Activated CD4-positive, alpha-beta T cell treated with anti-CD3 and anti-CD28 coated beads for 4 hours (primary cell): ENCODE measurements around the gene XPC.
"Not testable (repeated sequence)": the region's sequence is repeated elsewhere in the genome, so short reads cannot be mapped to it uniquely, and the experiment has no call there.

Experiments
- DNase-seq, 2 donors: peaks; one replicate each; pipeline ENCODE4 v3.0.0-alpha.2; 2020

XPC gene

GRCh38 chr3:14178247-14179113 lies at the start of gene XPC, which contains the start of gene LSM3:
Gene XPC, minus strand, starts transcription at chr3:14178601. Its CDS starts 33 bp downstream, at chr3:14178568.
Gene LSM3, plus strand, starts transcription at chr3:14178817. Its CDS starts 44 bp downstream, at chr3:14178861.
- peak; percentile 96 to 99 for DNase-seq

DNA sequence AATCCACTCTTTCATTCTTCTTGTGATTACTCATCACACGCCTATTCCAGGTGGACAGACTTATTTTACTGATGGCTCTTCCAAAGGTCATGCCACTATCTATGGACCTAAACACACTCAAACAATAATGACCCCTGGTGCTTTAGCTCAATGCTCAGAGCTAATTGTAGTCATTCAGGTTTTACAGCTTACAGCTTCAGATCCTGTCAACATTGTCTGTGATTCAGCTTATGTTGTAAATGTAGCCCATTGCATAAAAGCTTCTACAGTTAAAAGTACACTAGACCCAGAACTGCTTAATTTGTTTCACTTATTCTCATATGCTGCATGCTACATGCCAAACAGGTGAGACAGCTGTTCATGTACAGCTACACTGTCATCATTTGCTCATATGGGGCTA lies 49.5 kb upstream of the XPC start:
- no peak for DNase-seq

- not testable (repeated sequence) for DNase-seq
Measured at GRCh38 chr3:14226351-14226750, 48.0 kb upstream of the XPC start.

GRCh38 chr3:14225421-14225820 lies 47.0 kb upstream of the XPC start:
- DNase-seq, result no peak

- DNase-seq, result no peak
Measured at GRCh38 chr3:14224895-14225294, 46.5 kb upstream of the XPC start.

DNA sequence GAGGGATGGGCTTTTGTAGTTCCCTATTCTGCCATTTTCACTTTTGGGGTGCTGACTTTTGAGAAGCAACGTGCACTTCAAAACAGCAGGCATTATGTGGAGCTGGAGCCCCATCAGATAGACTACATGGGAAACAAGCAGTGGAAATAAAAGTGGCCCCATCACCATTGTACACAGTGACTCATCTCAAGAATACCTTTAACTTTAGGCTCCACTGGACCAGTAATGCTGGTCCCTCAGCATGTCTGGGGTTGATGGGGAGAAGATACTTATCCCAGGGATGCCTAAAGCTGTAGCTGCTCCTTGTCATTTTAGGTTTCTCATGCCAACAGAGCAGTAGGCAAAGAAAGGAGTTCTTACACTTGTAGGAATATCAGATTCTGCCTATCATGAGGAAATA lies 45.2 kb upstream of the XPC start:
- no peak for DNase-seq

DNA sequence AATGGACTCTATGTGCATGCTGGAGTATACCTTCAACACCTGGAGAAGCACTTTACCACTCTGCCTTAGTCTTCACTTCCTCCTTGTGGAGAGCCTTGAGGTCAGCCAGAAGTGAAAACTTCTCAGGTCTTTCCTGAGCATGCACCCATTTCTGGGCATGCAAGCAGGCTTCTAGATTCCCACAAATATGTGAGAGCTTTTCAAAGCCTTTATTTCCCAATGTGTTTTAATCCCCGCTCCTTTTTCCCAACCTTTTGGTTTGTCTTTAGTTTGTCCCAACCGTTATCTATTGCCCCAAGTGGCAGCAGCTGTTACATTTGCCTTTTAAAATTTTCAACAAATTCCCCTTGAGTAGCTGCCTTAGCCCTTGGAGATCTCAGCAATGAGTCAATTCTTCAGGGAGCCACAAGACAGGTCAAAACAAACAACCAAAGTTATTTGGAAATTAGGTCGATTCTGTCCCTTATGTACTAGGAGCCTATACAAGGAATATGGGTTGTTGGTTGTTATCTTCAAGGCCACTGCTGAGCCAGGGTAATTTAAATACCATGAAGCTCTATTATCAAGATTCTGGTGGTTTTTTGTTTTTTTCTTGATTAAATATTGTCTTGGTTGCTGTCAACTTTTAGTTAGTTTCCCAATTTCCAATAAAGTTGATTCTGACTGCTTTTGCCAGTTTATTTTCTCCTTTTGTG lies 44.6 kb upstream of the XPC start:
- DNase-seq, result no peak

DNA sequence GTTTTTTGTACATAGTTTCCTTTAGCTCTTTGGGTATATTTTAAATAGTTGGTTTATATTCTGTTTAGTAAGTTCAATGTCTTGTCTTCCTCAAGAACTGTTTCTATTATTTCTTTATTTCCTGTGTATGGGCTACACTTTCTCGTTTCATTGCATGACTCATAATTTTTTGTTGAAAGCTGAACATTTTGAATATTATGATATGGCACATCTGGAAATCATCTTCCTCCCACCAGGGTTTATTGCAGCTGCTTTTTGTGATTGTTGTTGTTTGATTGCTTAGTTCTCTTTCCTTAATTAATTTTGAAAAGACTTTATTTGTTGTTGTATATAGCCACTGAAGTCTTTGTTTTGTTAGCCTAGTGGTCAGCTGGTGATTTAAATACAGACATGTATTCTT lies 44.1 kb upstream of the XPC start:
- DNase-seq, result no peak

DNA sequence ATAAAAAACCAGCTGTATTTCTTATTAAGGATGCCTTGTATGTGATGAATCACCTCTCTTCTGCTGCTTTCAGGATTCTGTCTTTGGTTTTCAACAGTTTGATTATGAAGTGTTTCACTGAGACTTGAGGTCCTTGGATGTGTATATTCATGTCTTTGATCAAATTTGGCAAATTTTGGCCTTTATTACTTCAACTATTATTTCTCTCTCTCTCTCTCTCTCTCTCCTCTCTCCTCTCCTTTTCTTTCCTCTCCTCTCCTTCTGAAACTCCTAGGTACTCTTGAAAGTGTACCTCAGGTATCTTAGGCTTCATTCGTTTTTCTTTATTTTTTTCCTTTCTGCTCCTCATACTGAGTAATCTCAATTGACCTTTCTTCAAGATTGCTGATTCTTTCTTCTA lies 43.5 kb upstream of the XPC start:
- DNase-seq, result no peak

DNA sequence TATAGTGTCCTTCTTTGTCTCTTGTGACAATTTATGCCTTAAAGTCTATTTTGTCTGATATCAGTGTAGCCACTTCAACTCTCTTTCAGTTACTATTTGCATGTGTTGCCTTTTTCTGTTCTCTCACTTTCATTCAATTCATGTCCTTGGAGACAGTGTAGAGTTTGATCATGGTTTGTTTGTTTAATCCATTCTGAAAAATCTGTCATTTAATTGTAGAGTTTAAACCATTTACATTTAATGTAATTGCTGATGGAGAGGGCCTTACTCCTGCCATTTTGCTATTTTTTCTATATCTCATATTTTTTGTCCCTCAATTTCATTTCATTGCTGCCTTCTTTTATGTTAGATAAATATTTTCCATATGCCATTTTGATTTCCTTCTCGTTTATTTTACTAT lies 42.5 kb upstream of the XPC start:
- no peak for DNase-seq

DNA sequence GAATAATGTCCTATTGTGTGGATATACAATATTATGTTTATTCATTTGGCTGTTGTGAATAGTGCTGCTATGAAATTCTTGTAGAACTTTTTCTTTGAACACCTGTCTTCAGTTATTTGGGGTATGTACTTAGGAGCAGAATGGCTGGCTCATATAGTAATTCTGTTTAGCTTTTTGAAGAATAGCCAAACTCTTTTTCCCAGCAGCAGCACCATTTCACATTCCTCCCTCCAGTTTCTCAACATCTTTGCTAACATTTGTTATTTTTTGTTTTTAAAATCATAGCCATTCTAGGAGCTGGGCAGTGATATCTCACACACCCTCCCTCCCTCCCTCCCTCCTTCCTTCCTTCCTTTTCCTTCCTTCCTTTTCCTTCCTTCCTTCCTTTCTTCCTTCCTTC lies 40.0 kb upstream of the XPC start:
- DNase-seq, result no peak

- DNase-seq, result peak; percentile 45 to 63
Measured at GRCh38 chr3:14216257-14217048, 38.1 kb upstream of the XPC start.

DNA sequence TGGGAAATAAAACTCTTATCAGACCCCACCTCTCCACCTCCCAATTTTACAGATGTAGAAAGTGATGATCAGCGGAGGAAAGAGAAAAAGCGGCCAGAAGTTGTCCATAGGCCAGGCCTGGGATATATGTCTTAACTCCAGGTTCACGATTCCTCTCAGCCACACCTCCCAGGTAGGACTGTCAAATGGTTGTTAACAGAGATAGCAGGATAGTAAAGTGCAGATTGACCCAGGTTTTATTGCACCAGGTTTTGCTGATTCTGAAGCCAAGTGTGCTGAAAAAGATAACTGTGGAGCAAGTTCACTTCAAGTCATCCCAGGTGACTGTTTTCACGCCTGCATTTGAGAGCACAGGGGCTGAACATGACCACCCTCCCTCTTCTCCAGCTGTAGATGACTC lies 36.4 kb upstream of the XPC start:
- no peak for DNase-seq

DNA sequence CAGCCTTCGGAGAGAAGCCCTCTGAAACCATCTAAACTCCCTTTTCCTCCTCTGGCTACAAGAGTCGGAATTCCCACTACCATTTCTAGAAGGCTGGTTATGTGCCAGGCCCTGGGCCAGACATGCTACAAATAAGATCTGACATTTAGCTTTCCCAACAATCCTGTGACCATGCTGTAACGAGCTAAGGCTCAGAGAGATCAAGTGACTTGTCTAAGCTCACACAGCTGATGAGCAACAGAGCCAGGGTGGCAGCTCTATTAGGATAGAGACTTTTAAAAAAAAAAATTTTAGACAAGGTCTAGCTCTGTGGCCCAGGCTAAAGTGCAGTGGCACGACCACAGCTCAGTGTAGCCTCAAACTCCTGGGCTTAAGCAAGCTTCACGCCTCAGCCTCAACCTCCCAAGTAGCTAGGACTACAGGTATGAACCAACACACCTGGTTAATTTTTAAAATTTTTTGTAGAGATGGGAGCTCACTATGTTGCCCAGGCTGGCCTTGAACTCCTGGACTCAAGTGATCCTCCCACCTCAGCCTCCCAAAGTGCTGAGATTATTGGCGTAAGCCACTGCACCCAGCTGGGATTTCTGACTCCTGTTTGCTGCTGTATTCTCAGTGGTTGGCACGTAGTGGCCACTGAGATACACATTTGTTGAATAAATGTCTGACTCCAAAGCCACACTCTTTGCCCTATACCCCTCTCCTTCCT lies 34.8 kb upstream of the XPC start:
- no peak for DNase-seq

- no peak for DNase-seq
Measured at GRCh38 chr3:14212032-14212431, 33.6 kb upstream of the XPC start.

DNA sequence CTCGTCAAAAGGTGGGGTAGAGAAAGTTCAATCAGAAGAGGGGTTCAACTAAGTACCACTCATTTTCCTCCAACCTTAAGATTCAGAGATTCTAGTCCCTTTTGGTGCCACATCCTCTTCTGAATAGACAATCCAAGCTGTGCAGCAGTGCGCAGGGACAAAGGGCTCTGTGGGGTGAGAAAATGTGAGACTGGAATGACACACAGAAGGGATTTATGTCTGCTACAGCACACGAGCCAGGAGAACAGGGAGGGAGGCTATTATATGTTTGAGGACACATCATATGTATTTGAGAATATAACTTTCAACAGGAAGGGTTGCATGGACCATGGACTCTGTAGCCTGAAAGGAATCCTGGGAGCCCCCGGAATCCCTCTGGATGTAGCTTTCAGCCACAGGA lies 33.2 kb upstream of the XPC start:
- DNase-seq, result no peak

DNA sequence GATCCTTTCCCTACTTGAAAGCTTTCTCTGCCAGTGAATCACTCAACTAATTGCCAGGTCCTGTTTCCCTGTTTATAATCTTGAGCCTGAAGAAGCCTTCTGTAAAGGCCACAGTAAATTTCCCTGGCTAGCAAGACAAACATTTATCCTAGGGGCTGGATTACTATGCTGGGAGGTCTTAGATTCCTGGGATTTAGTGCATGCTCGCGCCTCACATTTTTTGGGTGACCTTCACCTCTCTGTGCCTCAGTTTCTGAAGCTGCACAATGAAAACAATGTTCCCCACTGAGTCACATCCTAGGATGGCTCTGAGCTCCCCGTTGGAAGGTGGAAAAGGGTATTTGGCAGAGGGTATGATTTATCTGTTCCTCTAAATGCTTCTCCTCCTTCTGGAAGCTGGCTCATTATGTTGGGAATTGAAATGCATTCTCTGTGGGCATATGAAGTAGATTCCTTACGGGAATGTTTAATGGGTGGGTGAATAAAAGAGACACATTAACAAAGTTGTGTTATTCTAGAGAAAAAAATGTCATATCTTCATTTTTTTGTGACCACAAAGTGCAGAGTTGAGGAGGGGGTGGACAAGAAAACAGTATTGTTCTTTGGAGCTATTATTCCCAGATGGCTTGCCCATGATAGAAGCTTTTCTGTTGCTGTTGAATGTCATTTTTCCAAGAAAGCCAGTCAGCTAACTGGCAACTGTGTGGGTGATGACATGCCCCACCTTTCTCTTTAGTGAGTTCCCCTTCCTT lies 32.6 kb upstream of the XPC start:
- no peak for DNase-seq

DNA sequence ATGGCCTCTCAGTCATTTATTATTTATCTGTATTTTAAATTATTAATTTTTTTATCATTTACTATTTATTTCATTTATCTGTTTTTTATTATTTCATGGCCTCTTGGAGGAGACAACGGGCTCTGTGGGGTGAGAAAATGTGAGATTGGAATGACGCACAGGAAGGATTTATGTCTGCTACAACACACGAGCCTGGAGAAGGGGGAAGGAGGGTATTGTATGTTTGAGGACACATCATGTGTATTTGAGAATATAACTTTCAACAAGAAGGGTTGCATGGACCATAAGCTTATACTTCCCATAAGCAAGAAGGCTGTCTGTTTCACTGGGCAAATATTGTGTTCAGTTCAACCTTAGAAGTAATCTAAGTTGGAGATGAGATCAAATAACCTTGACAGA lies 31.9 kb upstream of the XPC start:
- DNase-seq, result no peak

- DNase-seq, result no peak
Measured at GRCh38 chr3:14209581-14210289, 31.3 kb upstream of the XPC start.

GRCh38 chr3:14208977-14209394 lies 30.6 kb upstream of the XPC start:
- DNase-seq, result no peak

DNA sequence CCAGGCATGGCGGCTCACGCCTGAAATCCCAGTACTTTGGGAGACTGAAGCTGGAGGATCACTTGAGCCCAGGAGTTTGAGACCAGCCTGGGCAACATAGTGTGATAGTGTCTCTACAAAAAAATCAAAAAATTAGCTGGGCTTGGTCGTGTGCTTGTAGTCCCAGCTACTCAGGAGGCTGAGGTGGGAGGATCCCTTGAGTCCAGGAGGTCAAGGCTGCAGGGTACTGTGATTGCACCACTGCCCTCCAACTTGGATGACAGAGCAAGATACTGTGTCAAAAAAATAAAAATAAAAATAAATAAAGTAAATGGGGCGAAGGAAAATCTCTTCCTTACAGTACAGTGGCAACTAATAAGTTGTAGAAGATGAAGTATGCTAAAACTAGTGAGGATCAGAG lies 29.8 kb upstream of the XPC start:
- no peak for DNase-seq
